KMS-11 (cell line): ENCODE results near the gene P2RY8.

Source experiments
- H2AFZ ChIP-seq: fragments of 200-600 bp; sonication (generic); 2 replicates; pipeline ENCODE4 v1.6.1; 2016; ENCODE audit warnings: antibody characterized with exemption, mixed run types, low read depth
- H3K27ac ChIP-seq: fragments of 200-600 bp; sonication (generic); 2 replicates; pipeline ENCODE4 v1.6.1; 2016; ENCODE audit warnings: mild to moderate bottlenecking, mixed run types
- H3K27me3 ChIP-seq: fragments of 200-600 bp; sonication (generic); 2 replicates; pipeline ENCODE4 v1.6.1; 2017; ENCODE audit warnings: mild to moderate bottlenecking, low read depth, mixed run types, moderate library complexity; ENCODE audit not compliant: insufficient read depth
- H3K36me3 ChIP-seq: fragments of 200-600 bp; sonication (generic); 2 replicates; pipeline ENCODE4 v1.6.1; 2017; ENCODE audit warnings: mild to moderate bottlenecking, mixed run types; ENCODE audit not compliant: insufficient read depth
- H3K4me1 ChIP-seq: fragments of 200-600 bp; sonication (generic); 2 replicates; pipeline ENCODE4 v1.6.1; 2016; ENCODE audit warnings: mild to moderate bottlenecking, low read depth, mixed run types; ENCODE audit not compliant: poor library complexity, severe bottlenecking
- H3K4me2 ChIP-seq: fragments of 200-600 bp; sonication (generic); 2 replicates; pipeline ENCODE4 v1.7.0; 2016; ENCODE audit warnings: mild to moderate bottlenecking, mixed run types
- H3K4me3 ChIP-seq: fragments of 200-600 bp; sonication (generic); IDR thresholded peaks from 2 replicates; pipeline ENCODE4 v1.6.1; 2017; ENCODE audit warnings: low read depth, low read length, mixed read lengths; ENCODE audit not compliant: insufficient read depth
- H3K79me2 ChIP-seq: fragments of 200-600 bp; sonication (generic); 2 replicates; pipeline ENCODE4 v1.6.1; 2016; ENCODE audit warnings: low read depth, mixed run types; ENCODE audit not compliant: insufficient read depth
- H3K9ac ChIP-seq: fragments of 200-600 bp; sonication (generic); 2 replicates; pipeline ENCODE4 v1.6.1; 2016; ENCODE audit warnings: mild to moderate bottlenecking, mixed run types
- H4K20me1 ChIP-seq: fragments of 200-600 bp; sonication (generic); 2 replicates; pipeline ENCODE4 v1.6.1; 2016; ENCODE audit warnings: mild to moderate bottlenecking, mixed run types; ENCODE audit not compliant: insufficient read depth
- CTCF ChIP-seq: fragments of 200-600 bp; sonication (generic); conservative IDR thresholded peaks from 2 replicates; pipeline ENCODE4 v1.6.1; 2017; ENCODE audit warnings: low read depth, mild to moderate bottlenecking, antibody characterized with exemption, low read length, moderate library complexity, mixed read lengths

P2RY8 gene

DNA sequence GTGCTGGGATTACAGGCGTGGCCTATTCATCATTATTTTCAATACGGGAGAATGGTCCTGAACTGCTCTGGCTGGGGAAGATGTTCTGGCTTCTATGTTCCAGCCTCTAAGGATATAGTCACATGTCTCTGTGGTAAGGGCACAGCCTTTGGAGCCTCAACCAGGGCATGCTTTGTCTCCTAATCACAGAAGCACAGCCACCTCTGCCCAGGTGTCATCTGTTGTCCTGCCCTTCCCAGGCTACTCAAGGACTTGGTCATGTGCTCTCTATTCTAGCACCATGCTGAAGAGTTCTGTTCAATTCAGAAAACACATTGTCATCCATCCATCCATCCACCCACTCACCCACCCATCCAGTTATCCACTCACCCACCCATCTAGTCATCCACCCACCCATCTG is 113.8 kb downstream of the P2RY8 start:
- H3K4me3 ChIP-seq = no peak overlapping the region
- H3K79me2 ChIP-seq = no peaks in the 10 kb centered on the region
- no peak overlapping the region for H3K27ac ChIP-seq
- H3K4me2 ChIP-seq = no peak overlapping the region
- no peaks in the 10 kb centered on the region for H3K27me3 ChIP-seq
- H2AFZ ChIP-seq = no peak overlapping the region
- H4K20me1 ChIP-seq = no peaks in the 10 kb centered on the region
- H3K4me1 ChIP-seq = no peaks in the 10 kb centered on the region
- no peak overlapping the region for H3K9ac ChIP-seq
- H3K36me3 ChIP-seq = no peaks in the 10 kb centered on the region
- no peak for TF ChIP-seq CTCF

DNA sequence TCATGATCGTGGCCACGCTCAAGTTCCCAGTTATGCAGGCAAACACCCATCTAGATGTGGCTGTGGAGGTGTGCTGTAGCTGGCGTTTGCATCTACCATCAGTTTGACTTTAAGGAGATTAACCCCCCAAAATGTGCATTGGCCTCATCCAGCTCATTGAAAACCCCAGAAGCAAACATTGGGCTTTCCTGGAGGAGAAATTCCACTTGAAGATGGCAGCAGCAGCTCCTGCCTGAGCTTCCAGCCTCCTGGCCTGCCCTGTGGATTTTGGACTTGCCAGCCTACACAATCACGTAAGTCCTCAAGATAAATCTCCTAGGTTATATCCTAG is 114.9 kb downstream of the P2RY8 start:
- H3K4me2 ChIP-seq = no peak overlapping the region
- H4K20me1 ChIP-seq = no peaks in the 10 kb centered on the region
- no peaks in the 10 kb centered on the region for H3K4me1 ChIP-seq
- no peak overlapping the region for H3K4me3 ChIP-seq
- H3K79me2 ChIP-seq = no peaks in the 10 kb centered on the region
- H3K36me3 ChIP-seq = no peaks in the 10 kb centered on the region
- H3K27me3 ChIP-seq = no peaks in the 10 kb centered on the region
- TF ChIP-seq CTCF = no peak
- H3K9ac ChIP-seq = no peak overlapping the region
- no peak overlapping the region for H2AFZ ChIP-seq
- no peak overlapping the region for H3K27ac ChIP-seq

- Histone ChIP-seq H3K36me3 (no peaks in the 10 kb centered on the region), H3K27me3 (no peaks in the 10 kb centered on the region), H2AFZ (no peak overlapping the region), H3K9ac (no peak overlapping the region), H3K4me3 (no peak overlapping the region), H3K4me2 (no peak overlapping the region), H3K79me2 (no peaks in the 10 kb centered on the region), H3K4me1 (no peaks in the 10 kb centered on the region), H3K27ac (no peak overlapping the region), H4K20me1 (no peaks in the 10 kb centered on the region)
- TF ChIP-seq CTCF = no peak
These were observed 115.4 kb downstream of the P2RY8 start for GRCh38 chrX:1421433-1422134.

DNA sequence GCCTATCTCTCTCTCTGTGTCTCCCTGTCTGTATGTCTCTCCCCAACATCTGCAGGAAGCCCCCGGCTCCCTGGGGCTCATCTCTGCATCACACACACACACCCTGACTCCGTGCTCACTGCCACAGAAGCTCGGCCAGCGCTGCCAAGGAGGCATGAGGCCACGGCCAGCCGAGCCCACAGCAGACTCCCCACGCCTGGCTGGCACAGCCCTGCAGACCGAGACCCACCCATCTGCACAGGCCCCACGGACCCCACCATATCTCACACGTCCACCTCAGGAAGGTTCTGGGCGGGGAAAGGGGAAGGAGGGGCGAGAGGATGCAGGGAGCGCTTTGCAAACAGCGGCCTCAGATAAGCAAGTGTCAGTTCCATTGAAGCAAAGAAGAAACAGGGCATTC is 116.6 kb downstream of the P2RY8 start:
- Histone ChIP-seq H3K79me2 (no peaks in the 10 kb centered on the region), H3K9ac (no peak overlapping the region), H2AFZ (no peak overlapping the region), H3K4me1 (no peaks in the 10 kb centered on the region), H4K20me1 (no peaks in the 10 kb centered on the region), H3K36me3 (no peaks in the 10 kb centered on the region), H3K27me3 (no peaks in the 10 kb centered on the region), H3K4me2 (no peak overlapping the region), H3K27ac (no peak overlapping the region), H3K4me3 (no peak overlapping the region)
- no peak for TF ChIP-seq CTCF
